HG03066 (cell line): ENCODE measurements around the gene GRAMD1B.
A peak's percentile ranks its signal among the peaks of the same experiment; 100 is the strongest.
"Not testable (repeated sequence)": the region's sequence is repeated elsewhere in the genome, so short reads cannot be mapped to it uniquely, and the experiment has no call there.

Experiments
- ATAC-seq: cut with Tn5 transposase; IDR thresholded peaks from one replicate; pipeline ENCODE4 v1.9.1; 2021; ENCODE audit warnings: low read depth; ENCODE audit not compliant: unreplicated experiment

GRAMD1B gene

DNA sequence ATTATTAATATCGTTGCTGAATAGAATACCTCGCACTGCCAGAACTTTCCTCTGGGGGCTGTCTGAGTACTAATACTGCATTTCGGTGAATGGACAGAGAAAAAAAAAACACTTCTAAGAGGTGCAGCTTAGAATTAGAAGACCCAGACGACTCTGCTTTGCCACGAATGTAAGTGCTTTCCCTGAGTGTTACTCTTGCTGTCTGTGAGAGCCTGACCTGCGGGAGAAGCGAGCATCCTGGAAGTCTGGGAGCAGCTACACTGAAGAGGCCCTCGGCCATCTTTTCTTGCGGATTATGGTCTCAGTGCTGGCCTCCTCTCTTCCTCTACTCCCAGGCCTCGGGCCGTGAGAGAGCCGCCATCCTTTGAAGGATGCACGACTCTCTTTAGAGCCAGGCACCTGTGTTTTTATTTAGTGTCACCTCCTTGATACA is 129.5 kb downstream of the GRAMD1B start:
- no peak for ATAC-seq

GRCh38 chr11:123560006-123560405 is 129.9 kb downstream of the GRAMD1B start:
- ATAC-seq: peak; percentile 67

GRCh38 chr11:123561431-123561800 is 131.3 kb downstream of the GRAMD1B start:
- ATAC-seq: no peak

DNA sequence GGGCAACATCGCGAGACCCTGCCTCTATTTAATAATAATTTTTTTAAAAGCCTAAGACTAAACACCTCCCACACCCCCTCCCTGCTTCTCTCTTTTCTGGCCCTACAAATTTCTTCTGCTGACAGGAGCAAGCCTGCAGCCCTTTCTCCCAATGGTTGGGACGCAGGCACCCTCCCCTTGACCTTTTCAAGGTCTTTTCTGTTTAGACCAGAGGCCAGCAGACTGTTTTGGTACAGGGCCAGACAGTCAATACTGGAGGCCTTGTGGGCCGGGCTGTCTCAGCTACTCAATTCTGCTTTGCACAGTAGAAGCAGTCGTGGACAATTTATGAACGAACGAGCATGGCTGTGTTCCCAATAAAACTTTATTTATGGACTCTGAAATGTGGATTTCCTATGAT is 132.1 kb downstream of the GRAMD1B start:
- ATAC-seq: no peak

DNA sequence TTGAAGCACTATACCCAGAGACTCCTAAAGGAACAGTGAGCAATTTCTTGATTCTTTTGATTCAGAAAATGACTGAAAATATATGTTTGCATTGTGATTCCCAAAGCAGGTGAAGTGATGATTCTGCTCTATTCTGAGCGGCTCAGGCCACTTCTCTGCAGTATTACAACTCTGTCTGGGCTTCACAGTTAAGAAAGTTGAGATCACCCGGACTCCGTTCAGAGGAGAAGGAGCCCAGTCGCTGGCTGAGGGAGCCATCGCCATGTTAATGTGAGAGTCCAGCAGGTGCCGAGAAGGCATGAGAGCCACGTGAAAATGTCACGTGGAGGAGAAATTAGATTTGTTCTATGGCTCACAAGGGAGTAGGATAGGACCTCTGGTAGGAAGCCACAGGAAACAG is 132.8 kb downstream of the GRAMD1B start:
- no peak for ATAC-seq

GRCh38 chr11:123564221-123564620 is 134.2 kb downstream of the GRAMD1B start:
- ATAC-seq: no peak

- ATAC-seq: no peak
These were observed 136.8 kb downstream of the GRAMD1B start for GRCh38 chr11:123566852-123567251.

- no peak for ATAC-seq
These were observed 137.4 kb downstream of the GRAMD1B start for GRCh38 chr11:123567466-123567865.

- no peak for ATAC-seq
These were observed 138.3 kb downstream of the GRAMD1B start for GRCh38 chr11:123568367-123568870.

- no peak for ATAC-seq
These were observed 139.3 kb downstream of the GRAMD1B start for GRCh38 chr11:123569393-123569792.

GRCh38 chr11:123570939-123571580 is 141.0 kb downstream of the GRAMD1B start:
- ATAC-seq: no peak

DNA sequence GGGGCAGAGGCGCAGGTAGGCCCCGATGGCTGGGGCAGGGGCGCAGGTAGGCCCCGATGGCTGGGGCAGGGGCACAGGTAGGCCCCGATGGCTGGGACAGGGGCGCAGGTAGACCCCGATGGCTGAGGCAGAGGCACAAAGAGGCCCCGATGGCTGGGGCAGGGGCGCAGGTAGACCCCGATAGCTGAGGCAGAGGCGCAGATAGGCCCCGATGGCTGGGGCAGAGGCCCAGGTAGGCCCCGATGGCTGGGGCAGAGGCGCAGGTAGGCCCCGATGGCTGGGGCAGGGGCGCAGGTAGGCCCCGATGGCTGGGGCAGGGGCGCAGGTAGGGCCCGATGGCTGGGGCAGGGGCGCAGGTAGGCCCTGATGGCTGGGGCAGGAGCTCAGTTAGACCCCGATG is 142.7 kb downstream of the GRAMD1B start:
- not testable (repeated sequence) for ATAC-seq

DNA sequence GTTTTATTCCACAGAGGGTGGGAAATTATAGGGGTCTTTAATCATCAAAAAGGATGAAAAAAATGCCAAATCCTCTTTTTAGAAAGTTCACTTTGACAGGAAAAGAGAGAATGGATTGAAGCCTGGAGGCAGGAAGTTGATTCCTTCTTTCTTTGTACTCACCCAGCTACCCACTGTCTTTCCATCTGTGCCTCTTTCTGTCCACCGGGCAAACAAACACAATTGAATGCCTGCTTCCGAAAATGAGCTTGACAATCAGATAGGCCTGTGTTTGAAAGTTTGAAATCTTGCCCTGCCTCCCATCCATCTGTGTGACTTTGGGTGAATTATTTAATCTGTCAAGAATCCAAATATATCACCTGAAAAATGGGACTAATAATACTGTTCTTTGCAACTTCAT is 143.2 kb downstream of the GRAMD1B start:
- ATAC-seq: no peak

- no peak for ATAC-seq
These were observed 145.4 kb downstream of the GRAMD1B start for GRCh38 chr11:123575441-123575840.

- no peak for ATAC-seq
These were observed 146.0 kb downstream of the GRAMD1B start for GRCh38 chr11:123576082-123576481.

- ATAC-seq: no peak
These were observed 146.4 kb downstream of the GRAMD1B start for GRCh38 chr11:123576501-123576900.

GRCh38 chr11:123577081-123577598 is 147.1 kb downstream of the GRAMD1B start:
- peak; percentile 52 for ATAC-seq

DNA sequence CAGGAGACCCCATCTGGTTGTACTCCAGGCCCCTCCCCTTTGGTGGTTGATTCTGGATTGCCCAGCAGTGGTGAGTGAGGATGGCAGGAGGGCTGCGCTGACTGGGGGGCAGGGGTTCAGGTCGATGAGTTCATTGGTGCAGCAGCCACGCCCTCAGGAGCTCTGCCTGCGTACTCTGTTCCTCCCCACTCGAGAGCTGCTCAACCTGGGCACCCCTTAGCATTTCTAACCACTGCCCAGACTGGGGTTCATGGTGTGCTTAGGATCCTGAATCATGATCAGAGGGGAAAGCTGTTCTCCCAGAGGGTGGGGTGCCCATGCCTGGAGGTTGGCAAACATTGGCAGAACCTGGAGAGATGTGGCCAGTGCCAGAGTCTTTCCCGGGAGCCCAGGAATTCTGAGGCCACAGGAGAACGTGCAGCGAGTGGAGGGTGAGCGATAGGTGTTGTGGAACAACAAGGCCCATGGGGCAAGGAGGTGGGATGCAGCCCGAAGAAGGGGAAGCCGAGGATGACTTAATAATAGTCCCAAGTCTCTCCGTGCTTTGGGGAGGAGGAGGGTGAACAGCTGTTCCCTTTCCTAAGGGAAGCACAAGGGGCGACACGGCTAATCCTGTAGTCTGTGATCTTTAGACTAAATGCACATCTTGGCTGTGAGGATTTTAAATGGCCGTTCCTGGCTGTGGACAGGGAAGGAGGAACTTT is 148.9 kb downstream of the GRAMD1B start:
- ATAC-seq: no peak

GRCh38 chr11:123579482-123579812 is 149.4 kb downstream of the GRAMD1B start:
- no peak for ATAC-seq

- ATAC-seq: no peak
These were observed 150.1 kb downstream of the GRAMD1B start for GRCh38 chr11:123580137-123580536.

DNA sequence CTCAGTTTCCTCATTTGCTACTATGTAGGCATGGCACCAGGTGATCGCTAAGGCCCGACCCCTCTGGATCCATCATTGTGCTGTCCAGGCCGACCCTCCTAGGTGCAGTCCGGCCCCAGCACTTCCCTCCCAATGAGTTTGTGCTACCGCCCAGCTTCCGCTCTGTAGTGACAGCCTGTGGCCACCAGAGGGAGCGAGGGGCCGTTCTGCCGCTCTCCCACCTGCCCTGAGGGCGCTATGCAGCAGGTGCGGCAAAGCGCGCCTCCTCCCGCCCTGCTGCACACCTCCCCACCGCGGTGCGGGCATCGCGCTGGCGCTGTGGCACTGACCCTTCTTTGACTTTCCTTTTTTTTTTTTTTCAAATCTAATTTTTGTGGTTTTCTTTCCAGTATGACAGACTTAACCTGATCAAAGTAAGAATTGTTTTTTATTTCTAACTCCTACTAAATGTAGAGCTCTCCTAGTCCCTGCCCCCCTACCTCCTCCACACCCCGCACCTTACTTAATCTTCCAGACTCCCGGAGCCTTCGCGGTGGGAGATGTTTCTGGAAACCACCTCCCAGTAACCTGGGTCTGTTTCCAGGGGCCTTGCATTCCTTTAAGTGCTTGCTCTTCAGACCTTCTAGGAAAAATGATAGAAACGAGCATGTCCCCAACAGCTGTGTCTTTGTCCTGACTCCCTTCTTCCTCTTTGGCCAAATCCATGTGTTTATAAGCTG is 150.6 kb downstream of the GRAMD1B start:
- ATAC-seq: peak; percentile 71
